Measurements from ENCODE around the gene GREB1L.

DNA sequence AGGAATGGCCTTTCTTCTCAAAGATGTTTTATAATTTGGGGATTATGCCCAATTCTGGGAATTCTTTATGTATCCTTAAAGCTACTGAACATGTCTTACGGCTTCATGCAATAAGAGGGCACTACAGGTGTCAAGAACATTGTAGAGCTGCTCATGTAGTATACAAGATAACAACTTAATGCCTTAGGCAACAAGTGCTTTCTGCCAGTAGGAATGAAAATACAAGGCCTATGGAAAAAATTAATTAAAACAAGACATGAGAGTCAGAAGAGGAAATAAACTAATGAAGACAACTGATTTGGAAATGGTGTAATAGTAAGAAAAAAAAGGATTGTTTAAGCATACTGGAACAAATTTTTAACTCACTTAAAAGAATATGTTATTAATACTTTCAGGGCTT is 27.3 kb downstream of the GREB1L start:
- TF ChIP-seq EZH2 (IDR thresholded peaks at IDR 0.05; ENCODE audit: insufficient read depth, poor library complexity, severe bottlenecking) (no peak), EZH2phosphoT487 (IDR thresholded peaks at IDR 0.05; ENCODE audit: insufficient read depth, low read depth) (no peak)

Data from GM23248 (cell line).